K562 (cell line): ENCODE data around the gene BRF1. TPM values are rescaled to one million over a fixed set of nuclear protein-coding genes. Genes with fewer than 3 reads are reported as not detected.

Experiments
- ATAC-seq: fragments of 200-7000 bp; cut with Tn5 transposase; 3 replicates; pipeline ENCODE4 v1.9.1; 2020; ENCODE audit warnings: moderate library complexity
- BruUV-seq: library from RNA; stranded (reverse); fragments of 400-500 nt; replicated peaks from 2 replicates; lab custom pipeline; 2021; lab: Mats Ljungman, UMichigan
- CTCF ChIA-PET: fragments of 300-600 bp; formaldehyde crosslinking; extraction: SDS; loops from one replicate; lab custom pipeline; 2021; ENCODE audit warnings: low intra/inter-chr PET ratio; lab: Yijun Ruan, JAX
- POLR2A ChIA-PET: fragments of 300-600, 350-650 bp; sonication (Branson Sonifier 250); formaldehyde crosslinking; extraction: SDS; loops from one replicate; lab custom pipeline; 2021; ENCODE audit warnings: antibody characterized with exemption, inconsistent platforms; lab: Yijun Ruan, JAX
- DNase-seq, 4 experiments: peaks; one replicate each; pipeline versions ENCODE4 v3.0.0 to v3.0.0-alpha.2; 2011 to 2018; ENCODE audit warnings: low spot score in 3 of 4, mixed read lengths in 3 of 4; ENCODE audit errors: extremely low read depth in 1 of 4
- FAIRE-seq: peaks from 2 replicates; lab custom pipeline; 2011; peaks lifted over from hg19 to GRCh38; lab: Jason Lieb, UNC
- H2AFZ ChIP-seq: 2 replicates; pipeline ENCODE4 v1.6.0; 2011; ENCODE audit warnings: low read depth, low read length, control low read depth, inconsistent platforms
- H3K27ac ChIP-seq: fragments of 200-600 bp; 3 replicates; pipeline ENCODE4 v1.8.0; 2011; ENCODE audit warnings: low read depth, mild to moderate bottlenecking, control low read depth, inconsistent platforms, low read length, moderate library complexity, mixed read lengths; ENCODE audit errors: extremely low read depth
- H3K27me3 ChIP-seq, 2 experiments: fragments of 300-600 bp in 1 of 2; 2 replicates in 1 of 2; 3 replicates in 1 of 2; pipeline versions ENCODE4 v1.6.0 to v1.8.0; 2011; ENCODE audit warnings: inconsistent platforms in 2 of 2, low read length in 2 of 2, mild to moderate bottlenecking in 1 of 2, mixed read lengths in 1 of 2, moderate library complexity in 1 of 2; ENCODE audit not compliant: control insufficient read depth in 2 of 2, insufficient read depth in 2 of 2
- H3K36me3 ChIP-seq: fragments of 300-600 bp; 3 replicates; pipeline ENCODE4 v1.8.0; 2011; ENCODE audit warnings: mild to moderate bottlenecking, low read length, inconsistent platforms; ENCODE audit not compliant: control insufficient read depth, insufficient read depth
- H3K4me1 ChIP-seq, 2 experiments: fragments of 200-600 bp in 1 of 2; replicated peaks in 1 of 2; 2 replicates in 1 of 2; 3 replicates in 1 of 2; pipeline versions ENCODE4 v1.5.1 to v1.8.0; 2011; ENCODE audit warnings: inconsistent platforms in 2 of 2, low read length in 2 of 2, mild to moderate bottlenecking in 1 of 2, mixed read lengths in 1 of 2, moderate library complexity in 1 of 2; ENCODE audit not compliant: control insufficient read depth in 2 of 2, insufficient read depth in 2 of 2
- H3K4me2 ChIP-seq: 2 replicates; pipeline ENCODE4 v1.6.1; 2011; ENCODE audit warnings: low read length, control low read depth, inconsistent platforms, mixed read lengths; ENCODE audit not compliant: insufficient read depth
- H3K4me3 ChIP-seq: fragments of 200-600 bp; sonication (generic), shearing (Covaris generic); 2 replicates; pipeline ENCODE4 v1.5.1; 2016; ENCODE audit warnings: control low read depth, inconsistent platforms
- H3K79me2 ChIP-seq: fragments of 200-600 bp; 3 replicates; pipeline ENCODE4 v1.8.0; 2011; ENCODE audit warnings: low read length, inconsistent platforms; ENCODE audit not compliant: control insufficient read depth, insufficient read depth
- H3K9ac ChIP-seq, 2 experiments: 2 replicates each; pipeline versions ENCODE4 v1.6.0 to v1.6.1; 2011; ENCODE audit warnings: low read depth in 2 of 2, low read length in 2 of 2, control low read depth in 1 of 2, inconsistent platforms in 1 of 2, mild to moderate bottlenecking in 1 of 2, mixed read lengths in 1 of 2; ENCODE audit not compliant: insufficient read depth in 1 of 2
- H3K9me1 ChIP-seq: one replicate; pipeline ENCODE4 v1.6.0; 2011; ENCODE audit warnings: inconsistent platforms, mild to moderate bottlenecking, low read length, moderate library complexity; ENCODE audit not compliant: control insufficient read depth, insufficient read depth
- H3K9me3 ChIP-seq: replicated peaks from 2 replicates; pipeline ENCODE4 v1.5.1; 2011; ENCODE audit warnings: low read depth, low read length, inconsistent platforms; ENCODE audit not compliant: control insufficient read depth, insufficient read depth
- H4K20me1 ChIP-seq: replicated peaks from 2 replicates; pipeline ENCODE4 v1.6.1; 2011; ENCODE audit warnings: low read length, inconsistent platforms, mixed read lengths; ENCODE audit not compliant: control insufficient read depth, insufficient read depth
- BRD4 ChIP-seq: fragments of 200-600 bp; sonication (generic); IDR thresholded peaks from 2 replicates; pipeline ENCODE4 v1.6.1; 2017; ENCODE audit warnings: inconsistent platforms
- CEBPB ChIP-seq: fragments of 450-650 bp; IDR thresholded peaks from 2 replicates; pipeline ENCODE4 v1.6.1; 2016; ENCODE audit warnings: missing genetic modification characterization, missing compliant biosample characterization
- EGR1 ChIP-seq: fragments of 450-650 bp; conservative IDR thresholded peaks from 2 replicates; pipeline ENCODE4 v1.6.1; 2017; ENCODE audit warnings: mild to moderate bottlenecking
- FOXJ2 ChIP-seq: fragments of 200-800 bp; sonication (Bioruptor generic); IDR thresholded peaks from 2 replicates; pipeline ENCODE4 v1.6.1; 2016; ENCODE audit warnings: missing genetic modification characterization, missing compliant biosample characterization
- HNRNPUL1 ChIP-seq: fragments of 200-400 bp; formaldehyde crosslinking; IDR thresholded peaks from 2 replicates; pipeline ENCODE4 v1.6.1; 2017; ENCODE audit warnings: low read length
- MAFG ChIP-seq: fragments of 450-650 bp; conservative IDR thresholded peaks from 2 replicates; pipeline ENCODE4 v1.6.1; 2016; ENCODE audit warnings: missing genetic modification characterization, missing compliant biosample characterization
- NBN ChIP-seq: fragments of 450-650 bp; IDR thresholded peaks from 2 replicates; pipeline ENCODE4 v1.6.1; 2016; ENCODE audit warnings: low read depth, mild to moderate bottlenecking
- POLR2A ChIP-seq: fragments of 450-650 bp; conservative IDR thresholded peaks from 2 replicates; pipeline ENCODE4 v1.6.1; 2016
- POLR2G ChIP-seq: fragments of 200-400 bp; formaldehyde crosslinking; IDR thresholded peaks from 2 replicates; pipeline ENCODE4 v1.6.1; 2017; ENCODE audit warnings: low read depth, mild to moderate bottlenecking, antibody characterized with exemption, low read length, moderate library complexity
- POLR2H ChIP-seq: IDR thresholded peaks from 2 replicates; pipeline ENCODE4 v1.6.1; 2016; ENCODE audit warnings: missing genetic modification characterization, low read depth, mild to moderate bottlenecking, control low read depth, missing compliant biosample characterization, moderate library complexity
- PRPF4 ChIP-seq: fragments of 200-400 bp; formaldehyde crosslinking; IDR thresholded peaks from one replicate; pipeline ENCODE4 v1.6.1; 2017; ENCODE audit warnings: low read length, low read depth, mild to moderate bottlenecking; ENCODE audit not compliant: insufficient read depth, poor library complexity, severe bottlenecking
- PYGO2 ChIP-seq: fragments of 450-650 bp; IDR thresholded peaks from 2 replicates; pipeline ENCODE4 v1.6.1; 2016; ENCODE audit warnings: mild to moderate bottlenecking, missing genetic modification characterization, moderate library complexity, missing compliant biosample characterization
- RB1 ChIP-seq: fragments of 450-650 bp; IDR thresholded peaks from 2 replicates; pipeline ENCODE4 v1.6.1; 2017; ENCODE audit warnings: low read depth, mild to moderate bottlenecking
- SETDB1 ChIP-seq: IDR thresholded peaks from one replicate; pipeline ENCODE4 v1.6.1; 2012; ENCODE audit warnings: low read length, control low read depth, inconsistent platforms
- XRCC3 ChIP-seq: fragments of 450-650 bp; IDR thresholded peaks from 2 replicates; pipeline ENCODE4 v1.6.1; 2017; ENCODE audit warnings: mild to moderate bottlenecking, moderate library complexity
- ZFP1 ChIP-seq: fragments of 450-650 bp; formaldehyde crosslinking; IDR thresholded peaks from 2 replicates; pipeline ENCODE4 v1.4.0; 2020; ENCODE audit warnings: mild to moderate bottlenecking, mixed read lengths
- ZNF696 ChIP-seq: fragments of 250-450 bp; sonication (Bioruptor Pico); conservative IDR thresholded peaks from 2 replicates; pipeline ENCODE4 v1.4.0; 2020; ENCODE audit warnings: mild to moderate bottlenecking, moderate library complexity
- WGBS: fragments of 100-300 bp; shearing (Covaris generic); methylation state at CpG from one replicate; pipeline ENCODE4 v1.1.6; 2016; ENCODE audit warnings: low coverage, mixed read lengths; ENCODE audit not compliant: insufficient coverage; ENCODE audit errors: missing lambda C conversion rate; 5-methylcytosine and 5-hydroxymethylcytosine counted together
- in situ Hi-C: fragments of 300-500 bp; cut with MboI; formaldehyde crosslinking; loops from 4 replicates; pipeline ENCODE4 v1.15.0; 2018; ENCODE audit warnings: inconsistent platforms, mixed read lengths
- intact Hi-C: fragments of 100-400 bp; cut with micrococcal nuclease; formaldehyde crosslinking; loops from 2 replicates; pipeline ENCODE4 v1.14.2; 2022
- polyA plus RNA-seq, 8 experiments: library from polyadenylated mRNA; depleted of rRNA in 4 of 8; stranded (reverse) in 5 of 8; unstranded in 3 of 8; fragments of >200 nt; fragmentation: Nextera tagmentation in 2 of 8; fragmentation: Illumina TruSeq in 1 of 8; extraction: Ambion mirVana in 2 of 8; extraction: Trizol in 1 of 8; gene quantifications; 2 replicates each; pipeline versions ENCODE4 v1.2.1 to v1.2.3, GENCODE V29; 2011 to 2014; ENCODE audit warnings: inconsistent platforms in 1 of 8, missing spikeins in 1 of 8
- total RNA-seq, 7 experiments: library from RNA; depleted of rRNA in 6 of 7; stranded (reverse); fragments of >200 nt in 6 of 7; fragmentation: Illumina TruSeq in 2 of 7; extraction: Trizol in 2 of 7; gene quantifications; 2 replicates each; pipeline versions ENCODE4 v1.2.1 to v1.2.3, GENCODE V29; 2011 to 2021; ENCODE audit warnings: low replicate concordance in 1 of 7
- TF ChIP-seq, protein P1 (sequence below): IDR thresholded peaks from 2 replicates; pipeline ENCODE4 v1.6.1; 2011; ENCODE audit not compliant: insufficient read length; ENCODE audit errors: extremely low read depth

The BRF1 gene
- total and polyA plus RNA-seq, 9 of the 15 experiments (the other 6 are each of a cell fraction or from before 2014, with no cell fraction given): 0.14 to 24.6 (median 8.2) TPM

DNA sequence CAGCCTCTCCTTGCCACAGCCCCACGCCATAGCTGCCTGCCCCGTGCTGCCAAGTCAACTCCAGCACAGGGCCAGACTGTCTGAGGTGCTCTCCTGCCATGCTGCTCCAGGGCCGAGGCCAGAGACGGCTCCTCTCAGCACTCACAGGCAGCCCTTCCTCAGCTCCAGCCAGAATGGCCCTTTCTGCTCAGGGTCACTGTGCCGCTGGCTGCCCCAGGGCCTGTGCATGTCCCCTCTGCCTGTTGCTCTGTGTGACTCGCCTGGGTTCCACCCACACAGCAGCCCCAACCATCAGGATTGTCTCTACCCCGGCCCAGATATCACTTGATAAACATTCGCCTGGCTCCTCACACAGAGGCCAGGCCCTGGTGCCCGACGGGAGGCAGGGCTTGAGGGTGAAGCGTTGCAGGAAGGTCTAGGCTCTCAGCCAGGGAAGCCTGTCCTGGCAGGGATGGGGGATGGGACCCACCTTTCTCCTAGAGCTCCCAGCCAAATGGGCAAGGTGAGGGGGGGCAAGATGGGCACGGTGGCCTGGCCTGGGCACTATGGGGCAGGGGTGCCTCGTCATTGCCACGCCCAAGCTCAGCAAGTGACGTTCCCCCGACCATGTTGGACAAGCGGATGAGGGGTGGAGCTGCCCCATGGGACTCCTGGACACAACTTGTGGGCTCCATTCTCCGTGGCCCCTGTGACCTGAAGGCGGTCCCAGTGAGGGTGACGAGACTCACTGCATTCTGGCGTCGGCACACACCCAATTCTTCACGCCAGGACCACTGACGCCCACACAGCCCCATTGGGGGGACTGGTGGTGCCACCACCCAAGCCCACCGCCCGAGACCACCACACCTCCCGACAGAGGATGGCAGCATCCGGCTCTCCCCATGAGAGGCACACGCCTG, 79.9 kb downstream of the BRF1 start:
- no peaks in the 10 kb centered on the region for H3K9me1 ChIP-seq
- H2AFZ ChIP-seq: no peak overlapping the region
- H3K9me3 ChIP-seq: no peaks in the 10 kb centered on the region
- in situ Hi-C loops (no loop called here), intact Hi-C loops (no loop called here)
- peaks cover 28% of the 10 kb centered on the region; the same call in 1 of the 3 replicates for H3K36me3 ChIP-seq
- no peak overlapping the region for H3K4me2 ChIP-seq
- DNase-seq (no peak), FAIRE-seq (no peak), ATAC-seq (no peak)
- WGBS: 88% methylated on average over 15 of the region's 29 CpGs
- no peak overlapping the region; a peak in 1 of 4 replicates for H3K9ac ChIP-seq
- no peaks in the 10 kb centered on the region for H3K79me2 ChIP-seq
- CTCF ChIA-PET: no interaction called here
- TF ChIP-seq POLR2G: 0 out of 2 replicates have a peak, but pooled peaks have one; percentile 15
- no peak for TF ChIP-seq NBN
- no peaks in the 10 kb centered on the region for H4K20me1 ChIP-seq
- POLR2A ChIA-PET: no interaction called here
- H3K27me3 ChIP-seq: no peaks in the 10 kb centered on the region
- no peak overlapping the region for H3K4me3 ChIP-seq
- H3K4me1 ChIP-seq: peaks cover 0 to 7% of the 10 kb centered on the region in 2 experiments; a peak in 1 of 5 replicates
- no TSS peak for BruUV-seq
- H3K27ac ChIP-seq: no peak overlapping the region

DNA sequence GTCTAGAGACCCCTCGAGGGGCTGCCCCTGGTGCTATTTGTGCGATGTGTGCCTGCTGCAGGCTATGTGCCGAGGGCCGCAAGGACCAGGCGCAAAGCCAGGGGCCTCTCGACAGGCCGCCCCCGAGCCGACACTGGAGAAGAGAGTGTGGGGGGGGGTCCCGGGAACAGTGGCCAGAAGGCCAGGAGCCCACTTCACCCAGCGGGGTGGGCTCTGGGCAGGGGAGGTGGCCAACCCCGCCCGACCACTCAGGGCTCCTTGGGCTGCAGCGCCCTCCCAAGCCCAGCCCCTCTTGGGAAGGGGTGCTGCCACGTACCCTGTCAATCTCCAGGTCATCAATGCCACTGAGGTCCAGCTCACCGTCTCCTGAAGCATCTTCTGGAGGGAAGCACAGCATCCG, 81.0 kb downstream of the BRF1 start:
- Histone ChIP-seq H4K20me1 (no peaks in the 10 kb centered on the region), H3K9ac (no peak overlapping the region), H2AFZ (no peak overlapping the region), H3K4me1 (peaks cover 0 to 7% of the 10 kb centered on the region in 2 experiments; a peak in 1 of 5 replicates), H3K9me3 (no peaks in the 10 kb centered on the region), H3K9me1 (no peaks in the 10 kb centered on the region), H3K27ac (no peak overlapping the region), H3K36me3 (peaks cover 28% of the 10 kb centered on the region; the same call in 1 of the 3 replicates), H3K4me2 (no peak overlapping the region), H3K79me2 (no peaks in the 10 kb centered on the region), H3K4me3 (no peak overlapping the region), H3K27me3 (no peaks in the 10 kb centered on the region)
- intact Hi-C loops (no loop called here), in situ Hi-C loops (no loop called here)
- 100% methylated on average over 7 of the region's 17 CpGs for WGBS
- POLR2A ChIA-PET: no interaction called here
- no TSS peak for BruUV-seq
- CTCF ChIA-PET: no interaction called here
- no peak for DNase-seq
- no peak for ATAC-seq
- no peak for FAIRE-seq
- TF ChIP-seq PRPF4 (no peak), EGR1 (no peak), CEBPB (tag) (no peak), RB1 (no peak), POLR2A (no peak), ZFP1 (CRISPR knock-in tag) (no peak), XRCC3 (no peak), ZNF696 (CRISPR knock-in tag) (no peak), SETDB1 (no peak), MAFG (no peak), POLR2H (tag) (no peak), FOXJ2 (no peak), BRD4 (no peak), HNRNPUL1 (no peak), PYGO2 (tag) (no peak)
- TF ChIP-seq, protein P1, sequence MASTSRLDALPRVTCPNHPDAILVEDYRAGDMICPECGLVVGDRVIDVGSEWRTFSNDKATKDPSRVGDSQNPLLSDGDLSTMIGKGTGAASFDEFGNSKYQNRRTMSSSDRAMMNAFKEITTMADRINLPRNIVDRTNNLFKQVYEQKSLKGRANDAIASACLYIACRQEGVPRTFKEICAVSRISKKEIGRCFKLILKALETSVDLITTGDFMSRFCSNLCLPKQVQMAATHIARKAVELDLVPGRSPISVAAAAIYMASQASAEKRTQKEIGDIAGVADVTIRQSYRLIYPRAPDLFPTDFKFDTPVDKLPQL: no peak
